ENCODE data around the gene IFNAR2. TPM values are rescaled to one million over a fixed set of nuclear protein-coding genes. Genes with fewer than 3 reads are reported as not detected.
"Not testable (repeated sequence)": the region's sequence is repeated elsewhere in the genome, so short reads cannot be mapped to it uniquely, and the experiment has no call there.

Gene IFNAR2
- total RNA-seq, 1 donor from 2014 or later, result 7.7 TPM

DNA sequence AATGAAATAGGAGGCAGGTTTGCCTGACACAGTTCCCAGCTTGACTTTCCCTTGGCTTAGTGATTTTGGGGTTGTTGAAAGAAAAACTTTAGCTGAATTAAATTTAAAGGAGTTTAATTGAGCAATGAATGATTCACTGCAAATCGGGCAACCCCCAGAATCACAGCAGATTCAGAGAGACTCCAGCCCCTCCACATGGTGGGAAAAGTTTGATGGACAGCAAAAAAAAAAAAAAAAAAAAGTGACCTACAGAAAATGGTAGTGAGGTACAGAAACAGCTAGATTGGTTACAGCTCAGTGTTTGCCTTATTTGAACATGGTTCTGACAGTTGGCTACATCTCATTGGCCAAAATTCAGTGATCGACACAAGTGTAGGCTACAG, 12.6 kb upstream of the IFNAR2 start:
- ATAC-seq, result no peak

DNA sequence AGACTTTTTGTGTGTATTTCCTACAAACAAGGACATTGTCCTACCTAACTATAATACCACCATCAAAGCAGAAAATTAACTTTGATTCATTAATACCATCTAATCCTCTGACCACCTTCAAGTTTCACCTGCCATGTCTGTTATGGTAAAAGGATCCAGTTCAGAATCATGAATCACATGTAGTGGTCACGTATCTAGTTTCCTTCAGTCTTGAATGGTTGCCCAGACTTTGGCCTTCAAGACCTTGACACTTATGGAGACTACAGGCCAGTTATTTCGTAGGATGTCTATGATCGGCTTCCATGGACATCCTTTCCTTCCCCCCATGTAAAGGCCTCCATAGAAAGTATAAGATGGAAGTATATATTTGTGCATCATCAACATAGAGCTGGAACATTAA, 10.4 kb upstream of the IFNAR2 start:
- no peak for ATAC-seq

DNA sequence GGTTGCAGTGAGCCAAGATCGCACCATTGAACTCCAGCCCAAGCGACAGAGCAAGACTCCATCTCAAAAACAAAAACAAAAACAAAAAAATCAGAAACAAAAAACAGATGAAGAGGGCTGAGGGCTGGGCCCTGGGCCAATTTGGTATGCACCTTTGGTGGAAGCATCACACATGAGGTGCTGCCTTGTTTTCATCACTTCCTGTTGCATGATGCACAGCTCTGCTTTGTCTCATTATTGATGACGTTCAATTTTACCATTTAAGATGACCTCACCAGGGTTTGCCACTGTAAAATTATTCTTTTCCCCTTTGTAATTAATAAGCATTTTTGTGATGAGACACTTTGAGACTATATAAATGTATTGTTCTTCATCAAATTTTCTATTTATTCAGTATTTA, 9.8 kb upstream of the IFNAR2 start:
- no peak for ATAC-seq

DNA sequence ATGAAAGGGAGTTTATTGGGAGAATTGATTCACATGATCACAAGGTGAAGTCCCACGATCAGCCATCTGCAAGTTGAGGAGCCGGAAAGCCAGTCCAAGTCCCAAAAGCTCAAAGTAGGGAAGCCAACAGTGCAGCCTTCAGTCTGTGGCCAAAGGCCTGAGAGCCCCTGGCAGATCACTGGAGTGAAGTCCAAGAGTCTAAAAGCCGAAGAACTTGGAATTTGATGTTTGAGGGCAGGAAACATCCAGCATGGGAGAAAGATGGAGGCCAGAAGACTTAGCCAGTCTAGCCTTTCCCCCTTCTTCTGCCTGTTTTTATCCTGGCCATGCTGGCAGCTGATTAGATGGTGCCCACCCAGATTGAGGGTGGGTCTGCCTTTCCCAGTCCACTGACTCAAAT, 4.4 kb upstream of the IFNAR2 start:
- ATAC-seq, result not testable (repeated sequence)

DNA sequence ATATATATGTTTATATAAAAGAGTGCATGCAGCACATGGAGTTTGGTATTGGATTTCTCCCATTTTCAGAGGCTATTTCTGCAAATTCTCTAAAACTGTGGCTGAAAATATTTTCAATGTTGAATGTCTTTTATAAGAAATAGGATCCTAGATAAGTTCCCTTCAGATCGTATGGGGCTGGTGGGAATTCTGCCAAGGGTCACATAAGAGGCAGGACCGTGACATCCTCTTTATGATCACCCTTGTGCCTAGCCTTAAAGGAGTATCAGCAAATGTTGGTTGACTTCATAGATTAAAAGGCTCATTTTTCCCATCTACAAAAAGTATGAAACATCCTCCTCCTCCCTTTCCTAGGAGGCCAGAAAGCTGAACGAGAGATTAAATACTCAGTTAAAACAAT, 1.3 kb upstream of the IFNAR2 start:
- no peak for ATAC-seq

GRCh38 chr21:33229099-33229783, 497 bp upstream of the IFNAR2 start:
- ATAC-seq, result no peak

DNA sequence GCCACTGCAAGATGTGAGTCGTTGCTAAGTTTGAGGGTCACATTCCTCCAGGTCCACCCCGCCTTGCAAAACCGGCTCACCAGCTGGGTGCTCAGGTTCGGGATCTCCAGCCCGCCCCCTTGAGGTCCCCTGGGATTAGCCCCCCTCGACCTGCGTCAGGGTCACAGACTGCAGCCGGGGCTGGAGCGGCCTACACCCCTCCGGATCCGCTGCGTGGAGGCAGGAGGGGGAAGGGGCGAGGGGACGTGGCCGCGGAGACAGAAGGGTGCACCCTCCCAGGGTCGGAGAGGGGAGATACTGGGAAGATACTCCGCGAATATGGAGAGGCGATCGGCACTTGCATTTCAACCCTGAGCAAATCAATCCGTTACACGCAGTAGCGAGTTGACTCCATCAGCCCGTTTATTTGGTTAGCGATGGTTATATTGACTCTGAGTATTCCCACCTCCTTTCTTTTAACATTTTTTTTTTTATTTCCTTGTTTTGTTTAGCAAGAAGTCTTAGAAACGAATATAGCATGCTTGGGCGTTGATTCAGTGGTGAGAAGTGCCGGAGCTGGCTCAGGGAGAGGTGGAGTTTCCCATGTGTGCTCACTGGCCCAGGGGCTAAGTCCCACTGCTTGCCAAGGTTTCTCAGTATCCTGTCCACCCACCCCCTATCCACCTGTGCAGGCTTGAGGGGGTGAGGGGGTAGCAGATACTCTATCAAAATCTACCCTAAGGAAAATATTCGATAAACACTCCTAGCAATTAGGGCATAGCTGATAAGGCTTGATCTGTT, 997 bp downstream of the IFNAR2 start:
- peak; percentile 61 for ATAC-seq

DNA sequence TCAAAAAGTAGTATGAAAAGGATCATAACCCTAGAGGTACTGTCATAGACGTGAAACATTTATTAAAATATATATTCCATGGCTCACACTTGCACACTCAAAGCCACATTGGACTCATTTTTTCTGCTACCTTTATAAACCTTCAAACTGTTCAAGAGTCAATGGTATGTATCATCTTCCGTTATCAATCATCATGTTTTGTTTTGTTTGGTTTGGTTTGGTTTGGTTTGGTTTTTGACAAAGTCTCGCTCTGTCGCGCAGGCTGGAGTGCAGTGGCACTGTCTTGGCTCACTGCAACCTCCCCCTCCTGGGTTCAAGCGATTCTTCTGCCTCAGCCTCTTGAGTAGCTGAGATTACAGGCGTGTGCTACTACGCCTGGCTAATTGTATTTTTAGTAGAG, 1.8 kb downstream of the IFNAR2 start:
- no peak for ATAC-seq

- no peak for ATAC-seq
Measured at GRCh38 chr21:33232291-33233034, 2.7 kb downstream of the IFNAR2 start.

DNA sequence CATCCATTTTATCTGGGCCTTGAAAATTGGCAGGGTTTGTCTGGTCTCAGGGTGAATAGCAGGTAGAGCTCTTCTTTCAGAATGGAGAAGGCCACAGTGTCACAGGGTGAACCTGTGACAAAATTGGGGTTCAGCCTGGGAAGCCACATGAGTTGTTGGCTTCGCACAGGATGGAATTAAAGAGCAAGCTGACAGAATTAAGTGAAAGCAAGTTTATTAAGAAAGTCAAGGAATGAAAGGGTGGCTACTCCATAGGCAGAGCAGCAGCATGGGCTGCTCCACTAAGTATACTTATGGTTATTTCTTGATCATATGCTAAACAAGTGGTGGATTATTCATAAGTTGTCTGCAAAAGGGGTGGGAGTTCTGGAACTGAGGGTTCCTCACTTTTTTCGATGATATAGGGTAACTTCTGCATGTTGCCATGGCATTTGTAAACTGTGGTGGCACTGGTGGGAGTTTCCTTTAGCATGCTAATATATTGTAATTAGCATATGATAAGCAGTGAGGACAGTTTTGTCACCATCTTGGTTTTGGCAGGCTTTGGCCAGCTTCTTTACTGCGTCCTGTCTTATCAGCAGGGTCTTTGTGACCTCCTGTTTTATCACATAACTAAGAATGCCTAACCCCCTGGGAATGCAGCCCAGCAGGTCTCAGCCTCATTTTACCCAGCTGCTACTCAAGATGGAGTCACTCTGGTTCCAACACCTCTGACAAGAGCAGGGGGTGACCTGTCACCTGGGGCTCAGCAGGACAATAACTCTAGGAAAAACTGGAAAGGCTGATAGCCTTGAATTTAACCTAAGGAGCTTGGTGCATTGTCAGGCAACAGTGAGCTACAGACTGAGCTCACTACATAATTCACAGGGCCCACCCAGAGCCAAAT, 5.1 kb downstream of the IFNAR2 start:
- ATAC-seq, result no peak

GRCh38 chr21:33236013-33236686, 6.4 kb downstream of the IFNAR2 start:
- ATAC-seq, result peak; percentile 15

GRCh38 chr21:33236766-33237165, 7.0 kb downstream of the IFNAR2 start:
- ATAC-seq, result no peak

DNA sequence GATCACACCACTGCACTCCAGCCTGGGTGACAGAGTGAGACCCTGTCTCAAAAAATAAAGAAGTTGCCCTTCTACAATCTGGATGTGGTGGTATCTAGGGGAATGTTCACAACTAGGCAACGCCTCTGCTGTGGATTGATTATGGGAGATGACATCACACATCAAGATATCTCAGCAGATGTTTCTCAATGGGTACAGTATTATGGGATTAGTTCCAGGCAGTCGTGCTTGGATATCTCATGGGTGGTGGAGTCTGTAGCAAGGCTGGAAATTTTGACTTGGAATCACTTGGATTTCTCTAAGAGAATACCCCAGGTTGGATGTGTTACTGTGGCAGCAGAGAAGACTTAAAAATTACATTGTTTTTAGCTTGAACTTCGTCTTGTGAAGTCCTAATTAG, 7.7 kb downstream of the IFNAR2 start:
- no peak for ATAC-seq

DNA sequence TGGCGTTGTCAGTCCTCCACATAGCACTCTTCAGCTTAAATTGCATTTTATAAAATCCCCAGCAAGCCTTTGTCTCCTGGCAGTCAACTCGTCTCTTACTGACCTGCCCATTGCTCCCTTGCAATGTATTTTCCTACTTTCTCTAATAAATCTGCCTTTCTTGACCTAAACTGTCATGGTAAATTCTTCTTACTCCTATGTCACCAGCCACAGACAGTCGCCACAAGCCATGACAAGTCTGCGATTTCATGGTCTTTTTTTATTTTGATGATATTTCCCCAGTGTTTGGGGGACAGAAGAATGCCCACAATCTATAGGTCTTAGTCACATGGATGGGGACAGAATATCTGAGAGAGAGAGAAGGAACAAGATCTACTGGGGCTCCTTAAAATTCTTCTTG, 8.4 kb downstream of the IFNAR2 start:
- ATAC-seq, result no peak

GRCh38 chr21:33238565-33239255, 9.0 kb downstream of the IFNAR2 start:
- no peak for ATAC-seq

DNA sequence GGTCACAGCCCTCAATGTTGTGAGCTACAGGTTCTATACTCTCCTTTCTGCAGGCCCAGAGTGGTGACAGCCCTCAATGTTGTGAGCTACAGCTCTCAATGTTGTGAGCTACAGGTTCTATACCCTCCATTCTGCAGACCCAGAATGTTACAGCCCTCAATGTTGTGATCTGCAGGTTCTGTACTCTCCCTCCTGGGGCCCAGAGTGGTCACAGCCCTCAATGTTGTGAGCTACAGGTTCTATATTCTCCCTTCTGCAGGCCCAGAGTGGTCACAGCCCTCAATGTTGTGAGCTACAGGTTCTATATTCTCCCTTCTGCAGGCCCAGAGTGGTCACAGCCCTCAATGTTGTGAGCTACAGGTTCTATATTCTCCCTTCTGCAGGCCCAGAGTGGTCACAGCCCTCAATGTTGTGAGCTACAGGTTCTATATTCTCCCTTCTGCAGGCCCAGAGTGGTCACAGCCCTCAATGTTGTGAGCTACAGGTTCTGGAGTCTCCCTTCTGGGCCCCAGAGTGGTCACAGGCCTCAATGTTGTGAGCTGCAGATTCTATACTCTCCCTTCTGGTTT, 9.9 kb downstream of the IFNAR2 start:
- ATAC-seq, result not testable (repeated sequence)

GRCh38 chr21:33240404-33240803, 10.7 kb downstream of the IFNAR2 start:
- no peak for ATAC-seq

DNA sequence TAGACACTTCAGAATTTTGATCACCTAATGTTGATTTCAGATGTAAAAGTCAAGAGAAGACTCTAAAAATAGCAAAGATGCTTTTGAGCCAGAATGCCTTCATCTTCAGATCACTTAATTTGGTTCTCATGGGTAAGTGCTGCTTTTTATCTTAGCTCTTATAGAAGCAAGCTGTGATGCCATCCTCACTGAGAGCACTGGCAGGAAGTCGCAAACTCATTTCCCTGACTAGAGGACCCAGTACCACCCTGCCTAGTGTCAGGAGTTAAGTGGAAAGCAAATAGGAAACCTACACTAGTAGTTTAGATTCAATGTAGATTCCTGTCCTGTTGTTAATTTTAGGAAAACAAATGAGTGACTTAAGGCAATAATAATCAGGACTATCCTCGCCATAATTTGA, 12.1 kb downstream of the IFNAR2 start:
- no peak for ATAC-seq

- ATAC-seq, result not testable (repeated sequence)
Measured at GRCh38 chr21:33242846-33243245, 13.1 kb downstream of the IFNAR2 start.

DNA sequence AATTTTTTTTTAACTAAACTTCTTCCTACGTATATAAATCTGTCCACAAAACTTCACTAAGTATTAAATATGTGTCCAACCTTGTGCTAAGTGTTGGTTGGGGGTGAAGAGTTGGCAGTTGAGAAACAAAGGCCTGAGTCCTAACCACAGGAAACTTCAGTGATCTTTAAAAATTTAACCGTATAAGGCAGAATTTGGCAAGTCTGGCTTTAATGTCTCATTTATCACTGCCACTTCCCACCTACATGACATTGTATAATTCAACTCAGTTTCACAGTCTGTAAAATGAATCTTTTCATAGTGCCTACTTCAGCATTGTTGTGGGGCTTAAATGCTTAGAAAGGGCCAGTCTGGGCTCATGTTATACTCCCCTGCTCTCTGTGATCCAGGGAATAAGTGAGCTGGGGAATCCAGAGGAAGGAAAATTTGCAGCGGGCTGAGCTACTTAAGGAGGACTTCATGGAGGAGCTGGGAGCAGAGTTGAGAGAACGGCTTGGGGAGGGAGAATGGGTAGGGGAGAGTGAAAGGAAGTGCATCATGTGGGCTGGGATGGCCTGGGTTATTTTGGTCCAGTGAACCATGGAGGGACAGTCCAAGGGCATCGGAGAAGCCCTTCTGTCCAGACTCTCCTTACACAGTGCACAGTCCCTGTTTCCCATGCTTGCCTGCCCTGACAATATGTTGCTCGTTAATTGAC, 14.5 kb downstream of the IFNAR2 start:
- no peak for ATAC-seq

DNA sequence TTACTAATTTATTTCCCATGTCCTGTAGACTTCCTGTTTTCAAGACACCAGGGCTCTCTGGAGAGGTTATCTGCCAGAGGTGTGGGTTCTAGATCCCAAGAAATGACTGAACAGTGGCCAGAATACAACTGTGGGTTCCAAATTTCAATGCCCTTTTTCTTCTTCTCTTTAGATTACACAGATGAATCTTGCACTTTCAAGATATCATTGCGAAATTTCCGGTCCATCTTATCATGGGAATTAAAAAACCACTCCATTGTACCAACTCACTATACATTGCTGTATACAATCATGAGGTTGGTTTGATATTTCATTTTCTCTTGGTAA, 15.0 kb downstream of the IFNAR2 start:
- ATAC-seq, result no peak

Data from esophagus mucosa (tissue), 1 donor.